GM19397 (cell line): ENCODE results near the gene NUDT3.
"Not testable (repeated sequence)": the region's sequence is repeated elsewhere in the genome, so short reads cannot be mapped to it uniquely, and the experiment has no call there.

Source experiments
- ATAC-seq: cut with Tn5 transposase; IDR thresholded peaks from one replicate; pipeline ENCODE4 v1.9.1; 2021; ENCODE audit warnings: mild to moderate bottlenecking, moderate library complexity; ENCODE audit not compliant: unreplicated experiment

The NUDT3 gene

GRCh38 chr6:34393191-34393965, 909 bp upstream of the NUDT3 start:
- ATAC-seq: no peak

- ATAC-seq: peak; percentile 29
These were observed 528 bp downstream of the NUDT3 start for GRCh38 chr6:34391786-34392496.

GRCh38 chr6:34391473-34391785, 1.0 kb downstream of the NUDT3 start:
- ATAC-seq: no peak

GRCh38 chr6:34390531-34391472, 1.7 kb downstream of the NUDT3 start:
- ATAC-seq: no peak

DNA sequence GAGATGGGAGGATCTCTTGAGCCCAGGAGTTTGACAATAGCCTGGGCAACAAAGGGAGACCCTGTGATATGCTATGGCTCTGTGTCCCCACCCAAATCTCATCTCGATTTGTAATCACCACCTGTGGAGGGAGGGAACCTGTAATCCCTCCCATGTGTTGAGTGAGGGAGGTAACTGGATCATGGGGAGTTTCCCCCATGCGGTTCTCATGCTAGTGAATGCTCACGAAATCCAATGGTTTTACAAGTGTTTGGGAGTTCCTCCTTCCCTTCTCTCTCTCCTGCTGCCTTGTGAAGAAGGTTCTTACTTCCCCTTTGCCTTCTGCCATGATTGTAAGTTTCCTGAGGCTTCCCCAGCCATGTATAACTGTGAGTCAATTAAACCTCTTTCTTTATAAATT, 3.4 kb downstream of the NUDT3 start:
- no peak for ATAC-seq

GRCh38 chr6:34388421-34388820, 4.0 kb downstream of the NUDT3 start:
- ATAC-seq: no peak

- ATAC-seq: no peak
These were observed 5.9 kb downstream of the NUDT3 start for GRCh38 chr6:34386316-34387137.

- ATAC-seq: no peak
These were observed 6.7 kb downstream of the NUDT3 start for GRCh38 chr6:34385793-34386195.

DNA sequence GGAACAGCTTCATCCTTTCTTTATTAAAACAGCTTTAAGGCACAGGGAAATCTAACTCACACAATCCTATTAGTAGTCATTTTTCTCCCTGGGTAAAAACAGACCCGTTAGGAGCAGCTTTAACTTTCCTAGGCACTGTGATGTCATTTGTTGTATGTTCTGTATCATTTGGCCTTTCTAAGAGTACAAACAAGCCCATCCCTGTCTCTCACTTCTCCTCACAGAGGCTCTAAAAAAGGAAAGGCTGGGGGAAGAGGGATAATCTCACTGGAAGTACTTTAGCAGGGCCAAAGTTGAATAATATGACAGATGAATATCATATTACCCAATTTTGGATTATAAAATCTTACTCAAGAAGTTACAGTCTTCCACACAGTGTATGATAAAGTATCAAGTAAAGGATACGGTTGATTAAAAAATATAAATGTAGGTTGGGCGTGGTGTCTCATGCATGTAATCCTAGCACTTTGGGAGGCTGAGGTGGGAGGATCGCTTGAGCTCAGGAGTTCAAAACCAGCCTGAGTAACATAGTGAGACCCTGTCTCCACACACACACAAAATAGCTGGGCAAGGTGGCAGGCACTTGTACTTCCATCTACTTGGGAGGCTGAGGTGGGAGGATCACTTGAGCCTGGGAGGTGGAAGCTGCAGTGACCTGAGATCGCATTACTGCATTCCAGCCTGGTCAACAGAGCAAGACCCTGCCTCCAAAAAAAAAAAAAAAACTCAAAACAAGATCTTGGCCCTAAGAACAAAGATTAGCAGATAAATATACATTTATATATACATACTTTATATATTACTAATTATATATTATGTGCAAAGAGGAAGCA, 7.9 kb downstream of the NUDT3 start:
- no peak for ATAC-seq

- ATAC-seq: no peak
These were observed 8.7 kb downstream of the NUDT3 start for GRCh38 chr6:34383656-34384320.

DNA sequence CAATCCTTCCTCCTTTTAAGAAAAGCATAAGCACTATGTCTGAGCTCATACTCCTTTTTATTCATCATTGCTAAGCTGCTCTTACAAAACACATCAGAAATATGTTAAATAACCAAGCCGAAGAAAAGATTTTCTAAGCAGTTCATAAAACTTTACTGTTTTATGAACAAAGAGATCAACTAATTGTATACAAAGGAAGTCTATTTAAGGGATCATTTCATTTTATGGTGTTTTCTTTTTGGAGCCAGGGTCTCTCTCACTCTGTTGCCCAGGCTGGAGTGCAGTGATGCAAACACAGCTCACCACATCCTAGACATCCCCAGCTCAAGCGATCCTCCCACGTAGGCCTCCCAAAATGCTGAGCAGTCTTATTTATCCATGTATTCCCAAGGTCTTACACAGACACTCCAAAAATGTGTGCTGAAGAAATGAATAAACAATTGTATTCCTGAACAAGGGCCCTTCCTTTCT, 9.3 kb downstream of the NUDT3 start:
- ATAC-seq: no peak

DNA sequence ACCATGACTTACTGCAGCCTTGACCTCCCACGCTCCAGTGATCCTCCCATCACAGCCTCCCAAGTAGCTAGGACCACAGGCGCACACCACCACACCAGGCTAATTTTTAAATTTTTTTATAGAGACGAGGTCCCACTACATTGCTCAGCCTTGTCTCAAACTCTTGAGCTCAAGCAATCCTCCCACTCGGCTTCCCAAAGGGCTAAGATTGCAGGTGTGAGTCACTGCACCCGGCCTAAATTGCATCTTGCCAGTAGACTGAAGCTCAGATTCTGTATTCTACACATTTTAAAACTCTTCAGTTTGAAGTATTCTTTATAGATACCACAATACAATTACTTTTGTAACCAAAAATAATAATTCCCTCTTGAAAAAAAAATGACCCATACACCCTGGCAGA, 11.4 kb downstream of the NUDT3 start:
- ATAC-seq: no peak

DNA sequence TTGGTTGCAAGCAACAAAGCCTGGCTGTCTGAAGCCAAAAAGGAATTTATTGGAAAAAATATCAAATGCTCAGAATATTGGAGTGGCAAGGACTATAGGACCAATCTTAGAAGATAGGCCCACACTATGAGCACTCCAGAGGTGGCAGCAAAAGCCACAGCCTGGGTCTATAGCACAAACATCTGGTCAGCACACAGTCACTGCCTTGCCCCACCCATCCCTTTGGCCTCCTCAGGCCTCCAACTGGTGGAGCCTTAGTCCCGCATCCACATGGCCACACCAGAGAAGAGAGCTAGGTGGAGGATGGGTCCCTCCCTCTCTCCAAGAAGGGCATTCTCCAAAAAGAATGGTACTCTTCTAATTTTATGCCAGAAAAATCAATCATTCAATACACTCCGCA, 14.0 kb downstream of the NUDT3 start:
- ATAC-seq: no peak

- no peak for ATAC-seq
These were observed 14.5 kb downstream of the NUDT3 start for GRCh38 chr6:34377984-34378383.

GRCh38 chr6:34377571-34377970, 14.9 kb downstream of the NUDT3 start:
- ATAC-seq: not testable (repeated sequence)

- ATAC-seq: no peak
These were observed 16.6 kb downstream of the NUDT3 start for GRCh38 chr6:34375833-34376232.

DNA sequence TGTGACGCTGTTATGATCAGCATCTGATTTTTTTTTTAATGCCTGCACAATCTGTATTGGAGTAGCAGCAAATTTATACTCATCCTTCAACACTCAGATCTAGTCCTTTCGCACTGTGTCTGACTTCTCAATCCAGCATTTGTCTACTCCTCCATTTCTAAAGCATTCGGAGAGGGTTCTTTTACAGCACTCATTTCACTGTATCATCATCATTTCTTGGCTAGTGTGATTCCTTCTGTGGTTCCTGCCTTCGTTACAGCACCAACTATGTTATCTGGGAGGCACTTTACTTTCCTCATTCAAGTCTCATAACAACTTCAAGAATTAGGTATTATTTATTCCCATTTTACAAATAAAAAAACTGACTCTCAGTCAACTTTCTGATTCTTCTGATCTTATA, 18.0 kb downstream of the NUDT3 start:
- no peak for ATAC-seq

DNA sequence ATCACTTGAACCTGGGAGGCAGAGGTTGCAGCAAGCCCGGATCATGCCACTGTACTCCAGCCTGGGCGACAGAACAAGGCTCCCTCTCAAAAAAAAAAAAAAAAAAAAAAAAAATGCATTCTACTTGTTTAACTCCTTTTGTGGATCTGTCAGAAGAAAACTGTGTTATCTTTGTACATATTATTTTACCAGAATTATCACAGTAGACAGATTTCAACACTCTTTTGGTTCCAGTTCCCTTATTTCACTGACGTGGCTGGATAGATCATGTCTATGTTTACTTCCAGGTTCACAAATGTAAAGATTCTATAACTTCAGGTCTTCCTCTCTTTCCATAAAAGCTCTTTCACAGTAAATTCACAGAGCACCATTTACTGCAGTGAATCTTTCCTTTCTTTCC, 18.4 kb downstream of the NUDT3 start:
- no peak for ATAC-seq

GRCh38 chr6:34373511-34373910, 19.0 kb downstream of the NUDT3 start:
- no peak for ATAC-seq
